ENCODE results near the gene BABAM1.

The BABAM1 gene

GRCh38 chr19:17246681-17247425, 20.4 kb upstream of the BABAM1 start:
- H3K4me3 ChIP-seq (replicated peaks; ENCODE audit: low read depth, low read length): peak overlapping the region; percentile 62
- no peak for DNase-seq (ENCODE audit: extremely low read depth, insufficient read length)
- H3K27me3 ChIP-seq (replicated peaks; ENCODE audit: control insufficient read depth, insufficient read depth, low read length): no peaks in the 10 kb centered on the region
- no peaks in the 10 kb centered on the region for H3K36me3 ChIP-seq (ENCODE audit: control insufficient read depth, insufficient read depth, low read length)
- no peak for TF ChIP-seq CTCF (IDR thresholded peaks at IDR 0.05; ENCODE audit: insufficient read depth, low read length, poor library complexity, severe bottlenecking)

GRCh38 chr19:17248011-17248776, 19.0 kb upstream of the BABAM1 start:
- Histone ChIP-seq H3K27me3 (replicated peaks; ENCODE audit: control insufficient read depth, insufficient read depth, low read length) (no peaks in the 10 kb centered on the region), H3K36me3 (ENCODE audit: control insufficient read depth, insufficient read depth, low read length) (no peaks in the 10 kb centered on the region), H3K4me3 (replicated peaks; ENCODE audit: low read depth, low read length) (no peak overlapping the region)
- TF ChIP-seq CTCF (IDR thresholded peaks at IDR 0.05; ENCODE audit: insufficient read depth, low read length, poor library complexity, severe bottlenecking): no peak
- no peak for DNase-seq (ENCODE audit: extremely low read depth, insufficient read length)

- no peak overlapping the region for H3K4me3 ChIP-seq (replicated peaks; ENCODE audit: low read depth, low read length)
- no peak for DNase-seq (ENCODE audit: extremely low read depth, insufficient read length)
- H3K27me3 ChIP-seq (replicated peaks; ENCODE audit: control insufficient read depth, insufficient read depth, low read length): no peaks in the 10 kb centered on the region
- H3K36me3 ChIP-seq (ENCODE audit: control insufficient read depth, insufficient read depth, low read length): no peaks in the 10 kb centered on the region
- TF ChIP-seq CTCF (IDR thresholded peaks at IDR 0.05; ENCODE audit: insufficient read depth, low read length, poor library complexity, severe bottlenecking): no peak
Observed at GRCh38 chr19:17249887-17250548, 17.2 kb upstream of the BABAM1 start.

GRCh38 chr19:17254636-17255035, 12.6 kb upstream of the BABAM1 start:
- no peak overlapping the region for H3K4me3 ChIP-seq (replicated peaks; ENCODE audit: low read depth, low read length)
- DNase-seq (ENCODE audit: extremely low read depth, insufficient read length): no peak
- TF ChIP-seq CTCF (IDR thresholded peaks at IDR 0.05; ENCODE audit: insufficient read depth, low read length, poor library complexity, severe bottlenecking): no peak

GRCh38 chr19:17255150-17255621, 12.1 kb upstream of the BABAM1 start:
- Histone ChIP-seq H3K4me3 (replicated peaks; ENCODE audit: low read depth, low read length) (no peak overlapping the region), H3K27me3 (replicated peaks; ENCODE audit: control insufficient read depth, insufficient read depth, low read length) (no peaks in the 10 kb centered on the region), H3K36me3 (ENCODE audit: control insufficient read depth, insufficient read depth, low read length) (no peaks in the 10 kb centered on the region)
- TF ChIP-seq CTCF (IDR thresholded peaks at IDR 0.05; ENCODE audit: insufficient read depth, low read length, poor library complexity, severe bottlenecking): no peak
- no peak for DNase-seq (ENCODE audit: extremely low read depth, insufficient read length)

More at GRCh38 chr19:17254636-17255035, 12.6 kb upstream of the BABAM1 start:
- no peaks in the 10 kb centered on the region for H3K36me3 ChIP-seq (ENCODE audit: control insufficient read depth, insufficient read depth, low read length)
- no peaks in the 10 kb centered on the region for H3K27me3 ChIP-seq (replicated peaks; ENCODE audit: control insufficient read depth, insufficient read depth, low read length)

Measured in GM06990 (cell line).